GM21619 (cell line): ENCODE results near the gene TARBP2.

Source experiments
- ATAC-seq: cut with Tn5 transposase; IDR thresholded peaks from one replicate; pipeline ENCODE4 v1.9.1; 2021; ENCODE audit not compliant: unreplicated experiment

TARBP2 gene

DNA sequence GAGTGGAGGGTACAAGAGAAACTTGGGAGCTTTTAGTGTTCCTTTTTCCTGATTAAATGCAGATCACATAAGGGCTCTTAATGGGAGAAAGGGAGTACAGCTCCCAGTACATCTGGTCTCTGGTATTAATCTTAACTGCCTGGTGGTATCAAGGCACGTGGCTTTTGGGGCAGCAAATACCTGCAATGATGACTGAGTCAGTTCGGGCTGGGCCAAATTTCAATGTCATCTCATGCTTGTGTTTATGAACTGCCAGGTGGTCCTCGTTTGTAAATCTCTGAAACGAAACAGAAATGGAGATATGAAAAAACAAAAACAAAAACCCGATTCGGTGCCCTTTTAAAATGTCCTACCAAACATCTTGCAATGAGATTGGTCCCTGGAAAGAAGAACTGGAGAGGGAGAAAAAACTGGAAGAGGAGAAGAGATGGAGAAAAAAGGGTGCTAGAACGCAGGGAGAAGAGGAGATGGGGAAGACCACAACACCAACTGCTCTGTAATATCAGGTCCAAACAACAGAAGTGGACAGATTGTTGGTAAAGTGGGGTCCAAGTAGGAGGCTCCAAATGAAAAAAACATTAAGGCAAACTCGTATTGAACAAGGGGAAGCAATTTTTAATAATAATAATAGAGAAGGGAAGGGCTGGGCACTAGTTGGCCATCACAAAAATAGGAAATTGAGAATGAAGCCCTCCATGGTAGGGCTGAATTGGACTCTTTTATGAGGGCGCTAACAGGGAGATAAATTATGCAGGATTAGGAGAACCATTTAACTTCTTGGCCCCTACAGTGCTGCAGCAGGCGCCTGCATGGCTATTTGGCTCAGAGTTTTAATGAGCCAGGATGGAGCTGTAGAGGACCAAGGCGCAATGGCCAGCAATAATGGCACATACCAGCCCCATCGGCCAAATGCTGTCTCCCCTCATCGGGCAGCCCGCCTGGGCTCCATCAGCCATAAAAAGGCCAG, 51.6 kb downstream of the TARBP2 start:
- no peak for ATAC-seq
